ENCODE measurements around the gene ETV6.

- TF ChIP-seq, protein P1, sequence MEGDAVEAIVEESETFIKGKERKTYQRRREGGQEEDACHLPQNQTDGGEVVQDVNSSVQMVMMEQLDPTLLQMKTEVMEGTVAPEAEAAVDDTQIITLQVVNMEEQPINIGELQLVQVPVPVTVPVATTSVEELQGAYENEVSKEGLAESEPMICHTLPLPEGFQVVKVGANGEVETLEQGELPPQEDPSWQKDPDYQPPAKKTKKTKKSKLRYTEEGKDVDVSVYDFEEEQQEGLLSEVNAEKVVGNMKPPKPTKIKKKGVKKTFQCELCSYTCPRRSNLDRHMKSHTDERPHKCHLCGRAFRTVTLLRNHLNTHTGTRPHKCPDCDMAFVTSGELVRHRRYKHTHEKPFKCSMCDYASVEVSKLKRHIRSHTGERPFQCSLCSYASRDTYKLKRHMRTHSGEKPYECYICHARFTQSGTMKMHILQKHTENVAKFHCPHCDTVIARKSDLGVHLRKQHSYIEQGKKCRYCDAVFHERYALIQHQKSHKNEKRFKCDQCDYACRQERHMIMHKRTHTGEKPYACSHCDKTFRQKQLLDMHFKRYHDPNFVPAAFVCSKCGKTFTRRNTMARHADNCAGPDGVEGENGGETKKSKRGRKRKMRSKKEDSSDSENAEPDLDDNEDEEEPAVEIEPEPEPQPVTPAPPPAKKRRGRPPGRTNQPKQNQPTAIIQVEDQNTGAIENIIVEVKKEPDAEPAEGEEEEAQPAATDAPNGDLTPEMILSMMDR (IDR thresholded peaks at IDR 0.05 in 2 of 3, conservative IDR thresholded peaks at IDR 0.05 in 1 of 3; ENCODE audit: insufficient read depth in 2 of 3, low read depth in 1 of 3, low read length in 3 of 3), result no peak
- TF ChIP-seq MTF1 (CRISPR knock-in tag; IDR thresholded peaks at IDR 0.05; ENCODE audit: borderline replicate concordance) (no peak), SNAPC5 (CRISPR knock-in tag; IDR thresholded peaks at IDR 0.05) (no peak), EGR1 (conservative IDR thresholded peaks at IDR 0.05) (no peak), EP300 (IDR thresholded peaks at IDR 0.05; ENCODE audit: low read length) (no peak), FOSL1 (tag; conservative IDR thresholded peaks at IDR 0.05) (no peak), TBP (optimal IDR thresholded peaks at IDR 0.05; ENCODE audit: low read depth, low read length) (no peak)
- TF ChIP-seq, protein P2, sequence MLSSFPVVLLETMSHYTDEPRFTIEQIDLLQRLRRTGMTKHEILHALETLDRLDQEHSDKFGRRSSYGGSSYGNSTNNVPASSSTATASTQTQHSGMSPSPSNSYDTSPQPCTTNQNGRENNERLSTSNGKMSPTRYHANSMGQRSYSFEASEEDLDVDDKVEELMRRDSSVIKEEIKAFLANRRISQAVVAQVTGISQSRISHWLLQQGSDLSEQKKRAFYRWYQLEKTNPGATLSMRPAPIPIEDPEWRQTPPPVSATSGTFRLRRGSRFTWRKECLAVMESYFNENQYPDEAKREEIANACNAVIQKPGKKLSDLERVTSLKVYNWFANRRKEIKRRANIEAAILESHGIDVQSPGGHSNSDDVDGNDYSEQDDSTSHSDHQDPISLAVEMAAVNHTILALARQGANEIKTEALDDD (IDR thresholded peaks at IDR 0.05), result no peak
- TF ChIP-seq, protein P3, sequence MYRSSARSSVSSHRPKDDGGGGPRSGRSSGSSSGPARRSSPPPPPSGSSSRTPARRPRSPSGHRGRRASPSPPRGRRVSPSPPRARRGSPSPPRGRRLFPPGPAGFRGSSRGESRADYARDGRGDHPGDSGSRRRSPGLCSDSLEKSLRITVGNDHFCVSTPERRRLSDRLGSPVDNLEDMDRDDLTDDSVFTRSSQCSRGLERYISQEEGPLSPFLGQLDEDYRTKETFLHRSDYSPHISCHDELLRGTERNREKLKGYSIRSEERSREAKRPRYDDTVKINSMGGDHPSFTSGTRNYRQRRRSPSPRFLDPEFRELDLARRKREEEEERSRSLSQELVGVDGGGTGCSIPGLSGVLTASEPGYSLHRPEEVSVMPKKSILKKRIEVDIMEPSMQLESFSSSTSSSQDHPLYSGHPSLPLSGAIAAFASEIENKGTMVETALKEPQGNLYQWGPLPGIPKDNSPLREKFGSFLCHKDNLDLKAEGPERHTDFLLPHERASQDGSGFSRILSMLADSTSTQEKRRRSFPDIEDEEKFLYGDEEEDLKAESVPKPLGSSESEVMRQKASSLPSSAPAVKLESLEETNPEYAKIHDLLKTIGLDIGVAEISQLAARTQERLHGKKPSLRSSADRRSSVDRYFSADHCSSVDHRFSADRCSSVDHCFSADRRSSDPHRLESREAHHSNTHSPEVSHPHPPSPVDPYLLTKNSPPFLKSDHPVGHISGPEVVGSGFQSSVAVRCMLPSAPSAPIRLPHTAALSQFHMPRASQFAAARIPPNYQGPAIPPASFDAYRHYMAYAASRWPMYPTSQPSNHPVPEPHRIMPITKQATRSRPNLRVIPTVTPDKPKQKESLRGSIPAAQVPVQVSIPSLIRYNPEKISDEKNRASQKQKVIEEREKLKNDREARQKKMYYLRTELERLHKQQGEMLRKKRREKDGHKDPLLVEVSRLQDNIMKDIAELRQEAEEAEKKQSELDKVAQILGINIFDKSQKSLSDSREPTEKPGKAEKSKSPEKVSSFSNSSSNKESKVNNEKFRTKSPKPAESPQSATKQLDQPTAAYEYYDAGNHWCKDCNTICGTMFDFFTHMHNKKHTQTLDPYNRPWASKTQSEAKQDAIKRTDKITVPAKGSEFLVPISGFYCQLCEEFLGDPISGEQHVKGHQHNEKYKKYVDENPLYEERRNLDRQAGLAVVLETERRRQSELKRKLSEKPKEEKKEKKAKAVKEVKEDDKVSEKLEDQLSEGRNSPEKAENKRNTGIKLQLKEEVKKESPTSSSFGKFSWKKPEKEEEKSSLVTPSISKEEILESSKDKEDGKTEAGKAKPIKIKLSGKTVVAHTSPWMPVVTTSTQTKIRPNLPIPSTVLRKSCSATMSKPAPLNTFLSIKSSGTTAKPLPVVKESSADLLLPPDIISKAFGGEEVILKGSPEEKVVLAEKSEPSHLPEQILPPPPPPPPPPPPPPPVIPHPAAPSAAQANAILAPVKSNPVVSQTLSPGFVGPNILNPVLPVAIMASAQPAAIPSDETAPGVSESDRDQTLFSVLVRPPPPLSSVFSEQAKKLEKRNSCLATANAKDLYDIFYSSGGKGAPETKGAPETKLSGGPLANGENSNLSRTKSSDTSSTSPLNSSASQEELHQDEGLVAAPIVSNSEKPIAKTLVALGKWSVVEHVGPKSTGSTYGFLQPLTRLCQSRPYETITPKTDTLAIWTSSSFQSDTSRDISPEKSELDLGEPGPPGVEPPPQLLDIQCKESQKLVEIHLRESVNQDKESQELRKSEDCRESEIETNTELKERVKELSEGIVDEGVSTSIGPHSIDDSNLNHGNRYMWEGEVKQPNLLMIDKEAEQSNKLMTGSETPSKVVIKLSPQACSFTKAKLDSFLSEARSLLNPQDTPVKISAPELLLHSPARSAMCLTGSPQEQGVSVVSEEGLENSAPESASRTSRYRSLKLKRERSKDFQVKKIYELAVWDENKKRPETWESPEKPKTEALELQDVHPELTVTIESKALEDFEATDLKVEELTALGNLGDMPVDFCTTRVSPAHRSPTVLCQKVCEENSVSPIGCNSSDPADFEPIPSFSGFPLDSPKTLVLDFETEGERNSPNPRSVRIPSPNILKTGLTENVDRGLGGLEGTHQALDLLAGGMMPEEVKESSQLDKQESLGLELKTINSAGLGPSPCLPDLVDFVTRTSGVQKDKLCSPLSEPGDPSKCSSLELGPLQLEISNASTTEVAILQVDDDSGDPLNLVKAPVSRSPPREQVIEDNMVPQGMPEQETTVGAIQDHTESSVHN (IDR thresholded peaks at IDR 0.05; ENCODE audit: borderline replicate concordance in 1 of 2, low read depth in 1 of 2), result no peak
Measured at GRCh38 chr12:11743423-11744409, 94.2 kb downstream of the ETV6 start.
